Right atrium auricular region (tissue), 2 donors: ENCODE data around the gene GHDC. TPM values are rescaled to one million over a fixed set of nuclear protein-coding genes. Genes with fewer than 3 reads are reported as not detected.

Experiments
- DNase-seq: peaks from one replicate; pipeline ENCODE4 v3.0.0-alpha.2; 2019; ENCODE audit warnings: low spot score
- H3K27ac ChIP-seq, 2 donors: fragments of 200-600 bp; sonication (generic); 1 replicate in 1 of 2; 2 replicates in 1 of 2; pipeline ENCODE4 v1.5.1; 2016 to 2019
- H3K27me3 ChIP-seq, 2 donors: fragments of 200-600 bp; sonication (generic); one replicate each; pipeline versions ENCODE4 v1.5.1 to v1.6.0; 2017 to 2019
- H3K36me3 ChIP-seq: fragments of 200-600 bp; sonication (generic); one replicate; pipeline ENCODE4 v1.5.1; 2016
- H3K4me1 ChIP-seq, 2 donors: fragments of 200-600 bp; sonication (generic); one replicate each; pipeline versions ENCODE4 v1.5.1 to v1.6.0; 2017 to 2019
- H3K4me3 ChIP-seq, 2 donors: fragments of 200-600 bp; sonication (generic); 1 replicate in 1 of 2; 2 replicates in 1 of 2; pipeline ENCODE4 v1.5.1; 2017 to 2019; ENCODE audit warnings: mild to moderate bottlenecking in 1 of 2, moderate library complexity in 1 of 2
- H3K9me3 ChIP-seq, 2 donors: fragments of 200-600 bp; sonication (generic); one replicate each; pipeline ENCODE4 v1.5.1; 2019
- CTCF ChIP-seq, 2 donors: fragments of 200-600 bp; sonication (generic); IDR thresholded peaks; one replicate each; pipeline ENCODE4 v1.5.1; 2019; ENCODE audit warnings: antibody characterized with exemption in 2 of 2
- total RNA-seq, 2 donors: library from RNA; depleted of rRNA; stranded (reverse); fragments of >200 nt; gene quantifications; one replicate each; pipeline ENCODE4 v1.1.0, GENCODE V29; 2016

GHDC gene
- total RNA-seq, 2 donors from 2014 or later = 13.1 to 19.3 TPM

- no peak overlapping the region for H3K4me3 ChIP-seq
- H3K9me3 ChIP-seq = no peaks in the 10 kb centered on the region
- peaks cover 10 to 13% of the 10 kb centered on the region in 2 donors for H3K27me3 ChIP-seq
- no peak for TF ChIP-seq CTCF (IDR thresholded peaks at IDR 0.05)
- H3K36me3 ChIP-seq = no peaks in the 10 kb centered on the region
- H3K27ac ChIP-seq = no peak overlapping the region
- H3K4me1 ChIP-seq = peaks cover 0 to 20% of the 10 kb centered on the region in 2 donors
- no peak for DNase-seq
Measured at GRCh38 chr17:42179335-42179734, 15.0 kb downstream of the GHDC start.

GRCh38 chr17:42178817-42179216 is 15.5 kb downstream of the GHDC start:
- Histone ChIP-seq H3K4me3 (no peak overlapping the region), H3K4me1 (peaks cover 0 to 17% of the 10 kb centered on the region in 2 donors), H3K36me3 (no peaks in the 10 kb centered on the region), H3K27me3 (peaks cover 10 to 13% of the 10 kb centered on the region in 2 donors), H3K9me3 (no peaks in the 10 kb centered on the region), H3K27ac (no peak overlapping the region)
- no peak for TF ChIP-seq CTCF (IDR thresholded peaks at IDR 0.05)
- DNase-seq = no peak

- no peak for TF ChIP-seq CTCF (IDR thresholded peaks at IDR 0.05)
- H3K27me3 ChIP-seq = peaks cover 10 to 13% of the 10 kb centered on the region in 2 donors
- H3K36me3 ChIP-seq = no peaks in the 10 kb centered on the region
- H3K4me3 ChIP-seq = no peak overlapping the region
- no peaks in the 10 kb centered on the region for H3K9me3 ChIP-seq
- peaks cover 0 to 13% of the 10 kb centered on the region in 2 donors for H3K4me1 ChIP-seq
- no peak for DNase-seq
- H3K27ac ChIP-seq = no peak overlapping the region
Measured at GRCh38 chr17:42177684-42178083, 16.6 kb downstream of the GHDC start.

GRCh38 chr17:42174126-42174783 is 20.0 kb downstream of the GHDC start:
- TF ChIP-seq CTCF (IDR thresholded peaks at IDR 0.05) = no peak
- no peaks in the 10 kb centered on the region for H3K9me3 ChIP-seq
- no peaks in the 10 kb centered on the region for H3K36me3 ChIP-seq
- H3K27ac ChIP-seq = no peak overlapping the region
- DNase-seq = no peak
- no peaks in the 10 kb centered on the region for H3K4me1 ChIP-seq
- H3K4me3 ChIP-seq = no peak overlapping the region
- no peaks in the 10 kb centered on the region for H3K27me3 ChIP-seq

GRCh38 chr17:42171831-42172230 is 22.5 kb downstream of the GHDC start:
- no peaks in the 10 kb centered on the region for H3K4me1 ChIP-seq
- DNase-seq = no peak
- H3K27me3 ChIP-seq = no peaks in the 10 kb centered on the region
- TF ChIP-seq CTCF (IDR thresholded peaks at IDR 0.05) = no peak
- H3K4me3 ChIP-seq = no peak overlapping the region
- no peaks in the 10 kb centered on the region for H3K36me3 ChIP-seq
- H3K27ac ChIP-seq = no peak overlapping the region
- H3K9me3 ChIP-seq = no peaks in the 10 kb centered on the region

GRCh38 chr17:42169351-42169750 is 24.9 kb downstream of the GHDC start:
- H3K27me3 ChIP-seq = no peaks in the 10 kb centered on the region
- no peak overlapping the region for H3K4me3 ChIP-seq
- no peak overlapping the region for H3K27ac ChIP-seq
- H3K36me3 ChIP-seq = no peaks in the 10 kb centered on the region
- no peaks in the 10 kb centered on the region for H3K4me1 ChIP-seq
- H3K9me3 ChIP-seq = no peaks in the 10 kb centered on the region
- TF ChIP-seq CTCF (IDR thresholded peaks at IDR 0.05) = no peak
- no peak for DNase-seq
